ENCODE measurements around the gene NAPB.

Gene NAPB

DNA sequence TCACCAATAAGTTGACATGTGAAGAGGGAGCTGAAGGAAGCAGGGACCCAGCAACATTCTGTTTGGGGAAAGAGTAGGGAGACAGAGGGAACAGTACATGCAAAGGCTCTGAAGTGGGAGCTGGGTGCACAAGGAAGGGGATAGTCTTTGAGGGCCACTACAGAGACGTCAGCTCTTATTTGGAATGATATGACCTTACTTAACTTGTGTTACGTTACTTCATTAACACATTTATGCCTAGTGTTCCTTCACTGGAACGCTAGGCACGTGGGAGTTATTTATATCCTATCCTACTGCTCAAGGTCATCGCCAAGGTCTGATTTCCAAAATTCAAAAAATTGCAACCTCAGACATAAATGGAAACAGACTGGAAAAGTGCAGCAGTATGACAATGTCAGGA is 20.2 kb downstream of the NAPB start:
- Histone ChIP-seq H4K20me1 (ENCODE audit: insufficient read depth, low read length, poor library complexity, severe bottlenecking) (peaks cover 3% of the 10 kb centered on the region), H3K9me2 (replicated peaks; ENCODE audit: low read depth, low read length) (no peaks in the 10 kb centered on the region), H3K4me3 (ENCODE audit: low read length, poor library complexity, severe bottlenecking) (no peak overlapping the region), H3K79me2 (ENCODE audit: insufficient read depth, low read length) (peaks cover 43% of the 10 kb centered on the region), H3K36me3 (ENCODE audit: insufficient read depth, low read length) (peaks cover 6% of the 10 kb centered on the region; the same call in 1 of the 2 replicates), H3K27me3 (ENCODE audit: insufficient read depth, low read length, poor library complexity, severe bottlenecking) (no peaks in the 10 kb centered on the region), H3K9me3 (ENCODE audit: insufficient read depth, low read depth, low read length) (no peaks in the 10 kb centered on the region), H2AFZ (ENCODE audit: low read length) (no peak overlapping the region), H3K9ac (ENCODE audit: low read depth, low read length, poor library complexity, severe bottlenecking) (no peak overlapping the region), H3F3A (ENCODE audit: low read depth) (no peaks in the 10 kb centered on the region), H3K4me2 (ENCODE audit: low read depth, low read length, poor library complexity, severe bottlenecking) (no peak overlapping the region), H3K4me1 (ENCODE audit: insufficient read depth, low read length, poor library complexity, severe bottlenecking) (peaks cover 13% of the 10 kb centered on the region)
- TF ChIP-seq EZH2phosphoT487 (IDR thresholded peaks at IDR 0.05; ENCODE audit: borderline replicate concordance) (no peak), CTCF (conservative IDR thresholded peaks at IDR 0.05; ENCODE audit: low read length) (no peak)

- TF ChIP-seq EZH2phosphoT487 (IDR thresholded peaks at IDR 0.05; ENCODE audit: borderline replicate concordance) (no peak), CTCF (conservative IDR thresholded peaks at IDR 0.05; ENCODE audit: low read length) (peak; percentile 31)
- peaks cover 3% of the 10 kb centered on the region for H4K20me1 ChIP-seq (ENCODE audit: insufficient read depth, low read length, poor library complexity, severe bottlenecking)
- H3K9me3 ChIP-seq (ENCODE audit: insufficient read depth, low read depth, low read length) = no peaks in the 10 kb centered on the region
- H3K27me3 ChIP-seq (ENCODE audit: insufficient read depth, low read length, poor library complexity, severe bottlenecking) = no peaks in the 10 kb centered on the region
- H3K4me3 ChIP-seq (ENCODE audit: low read length, poor library complexity, severe bottlenecking) = no peak overlapping the region
- peaks cover 13% of the 10 kb centered on the region for H3K4me1 ChIP-seq (ENCODE audit: insufficient read depth, low read length, poor library complexity, severe bottlenecking)
- H3K9ac ChIP-seq (ENCODE audit: low read depth, low read length, poor library complexity, severe bottlenecking) = no peak overlapping the region
- H3K36me3 ChIP-seq (ENCODE audit: insufficient read depth, low read length) = peaks cover 16% of the 10 kb centered on the region; the same call in 1 of the 2 replicates
- H3K79me2 ChIP-seq (ENCODE audit: insufficient read depth, low read length) = peaks cover 30% of the 10 kb centered on the region
- H3K4me2 ChIP-seq (ENCODE audit: low read depth, low read length, poor library complexity, severe bottlenecking) = peak overlapping the region; percentile 41
- H3F3A ChIP-seq (ENCODE audit: low read depth) = no peaks in the 10 kb centered on the region
- H2AFZ ChIP-seq (ENCODE audit: low read length) = no peak overlapping the region
- H3K9me2 ChIP-seq (replicated peaks; ENCODE audit: low read depth, low read length) = no peaks in the 10 kb centered on the region
Observed at GRCh38 chr20:23399568-23400241, 21.6 kb downstream of the NAPB start.

- Histone ChIP-seq H2AFZ (ENCODE audit: low read length) (no peak overlapping the region), H3K4me1 (ENCODE audit: insufficient read depth, low read length, poor library complexity, severe bottlenecking) (peaks cover 13% of the 10 kb centered on the region), H3K27me3 (ENCODE audit: insufficient read depth, low read length, poor library complexity, severe bottlenecking) (no peaks in the 10 kb centered on the region), H3K9me3 (ENCODE audit: insufficient read depth, low read depth, low read length) (no peaks in the 10 kb centered on the region), H3K4me3 (ENCODE audit: low read length, poor library complexity, severe bottlenecking) (no peak overlapping the region), H3K9me2 (replicated peaks; ENCODE audit: low read depth, low read length) (no peaks in the 10 kb centered on the region), H3K79me2 (ENCODE audit: insufficient read depth, low read length) (peaks cover 18% of the 10 kb centered on the region; the same call in 1 of the 2 replicates), H3K4me2 (ENCODE audit: low read depth, low read length, poor library complexity, severe bottlenecking) (no peak overlapping the region), H3K36me3 (ENCODE audit: insufficient read depth, low read length) (peaks cover 33% of the 10 kb centered on the region; the same call in 1 of the 2 replicates), H3F3A (ENCODE audit: low read depth) (no peaks in the 10 kb centered on the region), H4K20me1 (ENCODE audit: insufficient read depth, low read length, poor library complexity, severe bottlenecking) (no peaks in the 10 kb centered on the region), H3K9ac (ENCODE audit: low read depth, low read length, poor library complexity, severe bottlenecking) (no peak overlapping the region)
- TF ChIP-seq CTCF (conservative IDR thresholded peaks at IDR 0.05; ENCODE audit: low read length) = no peak
- TF ChIP-seq EZH2phosphoT487 (IDR thresholded peaks at IDR 0.05; ENCODE audit: borderline replicate concordance) = no peak
Observed at GRCh38 chr20:23397961-23398360, 23.3 kb downstream of the NAPB start.
